SK-N-MC (cell line): ENCODE data around the gene LHCGR.

Experiments
- EZH2 ChIP-seq: fragments of 200-600 bp; sonication (generic); IDR thresholded peaks from one replicate; pipeline ENCODE4 v1.6.1; 2017; ENCODE audit warnings: antibody characterized with exemption
- POLR2AphosphoS5 ChIP-seq: IDR thresholded peaks from 2 replicates; pipeline ENCODE4 v1.6.1; 2012; ENCODE audit warnings: mild to moderate bottlenecking, low read depth, low read length, borderline replicate concordance

DNA sequence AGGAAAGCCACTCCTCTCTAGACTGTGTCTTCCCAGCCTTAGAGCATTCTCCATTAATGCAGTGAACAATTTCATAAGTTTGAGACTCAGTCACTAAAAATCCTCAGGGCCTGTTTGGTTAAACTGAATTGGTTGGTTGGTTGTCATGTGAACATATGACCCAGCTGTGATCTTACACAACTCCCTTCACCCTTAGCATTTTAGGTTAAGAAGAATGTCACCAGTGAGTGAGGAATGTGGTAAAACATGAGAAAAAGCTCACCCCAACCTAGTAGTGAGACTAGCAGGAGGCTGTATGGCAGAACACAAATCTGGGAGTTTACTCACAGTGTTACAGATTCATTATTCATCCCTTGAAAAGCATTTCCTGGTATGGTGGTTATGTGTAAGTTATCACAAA is 32.4 kb downstream of the LHCGR start:
- TF ChIP-seq EZH2 (no peak), POLR2AphosphoS5 (no peak)
